C4-2B (cell line): Measurements from ENCODE around the gene SH3RF3.

Experiments
- ZFX ChIP-seq: fragments of 450-650 bp; IDR thresholded peaks from 2 replicates; pipeline ENCODE4 v1.6.1; 2017
- TF ChIP-seq, protein P1 (sequence below): fragments of 450-650 bp; conservative IDR thresholded peaks from 2 replicates; pipeline ENCODE4 v1.5.1; 2017; ENCODE audit warnings: mild to moderate bottlenecking

DNA sequence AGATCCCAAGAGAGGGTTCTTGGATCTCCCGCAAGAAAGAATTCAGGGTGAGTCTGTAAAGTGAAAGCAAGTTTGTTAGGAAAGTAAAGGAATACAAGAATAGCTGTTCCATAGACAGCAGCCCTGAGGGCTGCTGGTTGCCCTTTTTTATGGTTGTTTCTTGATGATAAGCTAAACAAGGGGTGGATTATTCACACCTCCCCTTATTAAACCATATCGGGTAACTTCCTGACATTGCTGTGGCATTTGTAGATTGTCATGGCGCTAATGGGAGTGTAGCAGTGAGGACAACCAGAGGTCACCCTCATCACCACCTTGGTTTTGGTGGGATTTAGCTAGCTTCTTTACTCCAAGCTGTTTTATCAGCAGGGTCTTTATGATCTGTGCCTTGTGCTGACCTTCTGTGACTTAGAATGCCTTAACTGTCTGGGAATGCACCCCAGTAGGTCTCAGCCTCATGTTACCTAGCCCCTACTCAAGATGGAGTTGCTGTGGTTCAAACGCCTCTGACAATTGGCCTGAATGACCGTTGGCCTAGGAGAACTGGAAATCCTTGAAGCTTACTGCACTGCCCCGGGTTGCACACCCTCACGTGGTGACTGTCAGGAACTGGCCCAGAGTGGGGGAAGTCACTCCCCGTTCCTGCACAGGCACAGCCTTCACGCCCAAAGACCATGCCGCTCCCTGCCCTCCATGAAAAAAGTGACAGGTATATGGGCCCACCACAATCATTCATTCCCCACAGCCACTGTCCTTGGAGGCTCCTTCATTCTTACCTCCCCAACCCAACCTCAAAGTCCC lies 347.8 kb downstream of the SH3RF3 start:
- TF ChIP-seq, protein P1, sequence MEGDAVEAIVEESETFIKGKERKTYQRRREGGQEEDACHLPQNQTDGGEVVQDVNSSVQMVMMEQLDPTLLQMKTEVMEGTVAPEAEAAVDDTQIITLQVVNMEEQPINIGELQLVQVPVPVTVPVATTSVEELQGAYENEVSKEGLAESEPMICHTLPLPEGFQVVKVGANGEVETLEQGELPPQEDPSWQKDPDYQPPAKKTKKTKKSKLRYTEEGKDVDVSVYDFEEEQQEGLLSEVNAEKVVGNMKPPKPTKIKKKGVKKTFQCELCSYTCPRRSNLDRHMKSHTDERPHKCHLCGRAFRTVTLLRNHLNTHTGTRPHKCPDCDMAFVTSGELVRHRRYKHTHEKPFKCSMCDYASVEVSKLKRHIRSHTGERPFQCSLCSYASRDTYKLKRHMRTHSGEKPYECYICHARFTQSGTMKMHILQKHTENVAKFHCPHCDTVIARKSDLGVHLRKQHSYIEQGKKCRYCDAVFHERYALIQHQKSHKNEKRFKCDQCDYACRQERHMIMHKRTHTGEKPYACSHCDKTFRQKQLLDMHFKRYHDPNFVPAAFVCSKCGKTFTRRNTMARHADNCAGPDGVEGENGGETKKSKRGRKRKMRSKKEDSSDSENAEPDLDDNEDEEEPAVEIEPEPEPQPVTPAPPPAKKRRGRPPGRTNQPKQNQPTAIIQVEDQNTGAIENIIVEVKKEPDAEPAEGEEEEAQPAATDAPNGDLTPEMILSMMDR = no peak
- TF ChIP-seq ZFX = no peak
